GM18907 (cell line): ENCODE results near the gene COMMD9.

Experiments used
- ATAC-seq: cut with Tn5 transposase; IDR thresholded peaks from one replicate; pipeline ENCODE4 v1.9.1; 2021; ENCODE audit warnings: mild to moderate bottlenecking, moderate library complexity; ENCODE audit not compliant: unreplicated experiment

COMMD9 gene

DNA sequence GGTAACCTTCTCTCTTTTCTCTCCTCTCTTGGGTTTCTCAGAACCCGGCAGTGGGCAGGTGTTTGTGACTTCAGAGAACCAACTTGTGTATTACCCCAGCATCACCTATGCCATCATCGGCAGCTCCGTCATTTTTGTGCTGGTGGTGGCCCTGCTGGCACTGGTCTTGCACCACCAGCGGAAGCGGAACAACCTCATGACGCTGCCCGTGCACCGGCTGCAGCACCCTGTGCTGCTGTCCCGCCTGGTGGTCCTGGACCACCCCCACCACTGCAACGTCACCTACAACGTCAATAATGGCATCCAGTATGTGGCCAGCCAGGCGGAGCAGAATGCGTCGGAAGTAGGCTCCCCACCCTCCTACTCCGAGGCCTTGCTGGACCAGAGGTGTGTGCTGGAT, 62.2 kb downstream of the COMMD9 start:
- ATAC-seq = no peak

DNA sequence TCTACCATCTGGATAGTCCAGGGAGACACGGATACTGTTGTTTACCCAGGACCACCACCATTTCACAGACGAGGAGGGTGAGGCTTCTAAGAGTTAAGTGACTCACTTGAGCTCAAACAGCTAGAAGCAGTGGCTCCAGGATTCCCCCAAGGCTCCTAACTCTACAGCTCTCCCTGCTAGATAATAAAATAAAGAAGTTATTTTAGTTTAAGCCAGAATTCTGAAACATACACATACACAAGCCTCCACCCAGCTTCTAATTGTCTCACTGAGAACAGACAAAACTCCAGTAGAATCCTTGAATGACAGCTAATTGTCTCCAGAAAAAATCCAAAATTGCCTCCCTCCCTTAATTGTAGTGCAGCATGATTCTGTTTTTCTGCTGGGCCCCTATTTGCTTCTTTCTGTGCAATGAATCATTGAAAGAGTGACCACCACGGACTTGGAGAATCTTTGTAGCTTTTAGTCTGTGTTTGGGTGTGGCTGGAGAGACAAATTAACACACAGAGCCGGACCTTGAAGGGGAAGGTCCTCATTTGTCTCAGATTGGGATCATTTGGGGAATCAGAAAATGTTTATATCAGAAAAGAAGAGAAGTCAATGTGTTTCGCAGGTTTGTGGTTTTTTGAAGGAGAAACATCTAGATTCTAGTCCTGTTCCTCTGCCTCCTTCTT, 64.9 kb downstream of the COMMD9 start:
- no peak for ATAC-seq

DNA sequence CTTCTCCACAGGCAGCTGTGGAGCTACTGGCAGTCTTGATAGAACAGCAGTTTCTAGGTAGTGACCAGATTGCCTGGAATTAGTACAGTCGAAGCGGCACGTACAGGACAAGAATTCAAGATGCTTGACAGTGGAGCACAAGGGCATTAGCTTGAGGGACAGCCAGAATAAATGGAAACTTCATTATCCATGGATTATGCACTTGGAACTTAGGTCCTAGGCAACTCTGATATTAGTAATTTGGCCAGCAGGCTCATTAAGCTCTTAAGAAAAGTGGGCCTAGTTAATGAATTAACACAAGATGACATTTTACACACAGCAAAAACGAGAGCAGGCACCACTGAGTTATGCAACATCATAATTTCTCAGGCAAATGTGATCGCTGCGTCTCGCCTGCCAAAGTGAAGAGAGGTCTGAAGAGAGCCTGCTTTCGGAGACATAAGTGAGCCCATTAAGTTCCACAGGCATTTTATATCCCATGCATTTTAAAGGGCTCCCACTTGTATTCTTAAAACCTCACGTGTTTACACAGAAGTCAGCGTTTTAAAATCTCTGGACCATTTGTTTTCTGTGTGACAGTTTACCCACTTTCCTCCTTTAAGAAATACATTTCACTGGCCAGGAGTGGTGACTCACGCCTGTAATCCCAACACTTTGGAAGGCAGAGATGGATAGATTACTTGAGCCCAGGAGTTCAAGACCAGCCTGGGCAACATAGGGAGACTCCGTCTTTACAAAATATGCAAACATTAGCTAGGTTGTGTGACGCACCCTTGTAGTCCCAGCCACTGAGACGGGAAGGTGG, 66.2 kb downstream of the COMMD9 start:
- no peak for ATAC-seq
